Thyroid gland (tissue), 4 donors: ENCODE measurements around the gene CRIP1. TPM values are rescaled to one million over a fixed set of nuclear protein-coding genes. Genes with fewer than 3 reads are reported as not detected.

Source experiments
- DNase-seq, 2 donors: peaks; one replicate each; pipeline ENCODE4 v3.0.0-alpha.2; 2019
- H3K27ac ChIP-seq, 3 donors: fragments of 200-600 bp; sonication (generic); 1 replicate in 2 of 3; 2 replicates in 1 of 3; pipeline ENCODE4 v1.5.1; 2016 to 2019; ENCODE audit warnings: mild to moderate bottlenecking in 1 of 3, moderate library complexity in 1 of 3
- H3K27me3 ChIP-seq: fragments of 200-600 bp; sonication (generic); one replicate; pipeline ENCODE4 v1.5.1; 2019
- H3K36me3 ChIP-seq, 2 donors: fragments of 200-600 bp; sonication (generic); one replicate each; pipeline ENCODE4 v1.5.1; 2016 to 2019
- H3K4me1 ChIP-seq, 2 donors: fragments of 200-600 bp; sonication (generic); one replicate each; pipeline ENCODE4 v1.5.1; 2017 to 2019
- H3K4me3 ChIP-seq, 3 donors: fragments of 200-600 bp; sonication (generic); replicated peaks in 1 of 3; 1 replicate in 2 of 3; 2 replicates in 1 of 3; pipeline ENCODE4 v1.5.1; 2016; ENCODE audit warnings: mild to moderate bottlenecking in 1 of 3
- H3K9me3 ChIP-seq: fragments of 200-600 bp; sonication (generic); one replicate; pipeline ENCODE4 v1.5.1; 2017
- CTCF ChIP-seq, 6 experiments: fragments of 200-600 bp in 3 of 6; fragments of 450-650 bp in 3 of 6; sonication (generic) in 3 of 6; IDR thresholded peaks; one replicate each; pipeline ENCODE4 v1.5.1; 2016 to 2019; ENCODE audit warnings: antibody characterized with exemption in 6 of 6, mild to moderate bottlenecking in 2 of 6, inconsistent platforms in 1 of 6, moderate library complexity in 1 of 6
- POLR2A ChIP-seq, 2 donors: fragments of 450-650 bp; IDR thresholded peaks; one replicate each; pipeline ENCODE4 v1.6.1; 2017; ENCODE audit warnings: antibody characterized with exemption in 2 of 2, mild to moderate bottlenecking in 2 of 2, moderate library complexity in 1 of 2
- WGBS, 2 donors: methylation state at CpG; one replicate each; pipeline ENCODE4 v1.1.5; 2017; 5-methylcytosine and 5-hydroxymethylcytosine counted together
- intact Hi-C: fragments of 100-400 bp; cut with DNase I; formaldehyde crosslinking; loops from one replicate; pipeline ENCODE4 v1.15.1; 2023
- total RNA-seq, 4 donors: library from RNA; depleted of rRNA; stranded (reverse); fragments of >200 nt; gene quantifications; one replicate each; pipeline ENCODE4 v1.2.3, GENCODE V29; 2016

The CRIP1 gene
- total RNA-seq, 4 donors from 2014 or later, result 6.0 to 30.8 (median 18.5) TPM

- intact Hi-C loops, result no loop called here
- DNase-seq, result no peak
- TF ChIP-seq POLR2A (IDR thresholded peaks at IDR 0.05), result no peak
- TF ChIP-seq CTCF (IDR thresholded peaks at IDR 0.05), result no peak
- peaks cover 0 to 3% of the 10 kb centered on the region in 2 donors for H3K36me3 ChIP-seq
- peaks cover 0 to 5% of the 10 kb centered on the region in 2 donors for H3K4me1 ChIP-seq
- no peak overlapping the region for H3K4me3 ChIP-seq
- no peaks in the 10 kb centered on the region for H3K27me3 ChIP-seq
- H3K9me3 ChIP-seq, result no peaks in the 10 kb centered on the region
- WGBS, 2 donors, result 87 to 99% methylated on average over 5 to 18 of the region's 33 CpGs
- no peak overlapping the region for H3K27ac ChIP-seq
These were observed 46.8 kb upstream of the CRIP1 start for GRCh38 chr14:105439710-105440553.

GRCh38 chr14:105440554-105440900 lies 46.2 kb upstream of the CRIP1 start:
- peaks cover 0 to 3% of the 10 kb centered on the region in 2 donors for H3K36me3 ChIP-seq
- 96% methylated on average over 7 of the region's 15 CpGs; no CpG with 5 or more reads in 1 of the 2 donors for WGBS, 2 donors
- intact Hi-C loops, result no loop called here
- H3K9me3 ChIP-seq, result no peaks in the 10 kb centered on the region
- DNase-seq, result no peak
- no peaks in the 10 kb centered on the region for H3K27me3 ChIP-seq
- H3K27ac ChIP-seq, result no peak overlapping the region
- peaks cover 0 to 5% of the 10 kb centered on the region in 2 donors for H3K4me1 ChIP-seq
- TF ChIP-seq CTCF (IDR thresholded peaks at IDR 0.05), result no peak
- H3K4me3 ChIP-seq, result no peak overlapping the region

- Histone ChIP-seq H3K36me3 (peaks cover 0 to 3% of the 10 kb centered on the region in 2 donors), H3K27me3 (no peaks in the 10 kb centered on the region), H3K27ac (no peak overlapping the region), H3K4me1 (peaks cover 0 to 5% of the 10 kb centered on the region in 2 donors), H3K4me3 (no peak overlapping the region), H3K9me3 (no peaks in the 10 kb centered on the region)
- DNase-seq, result no peak
- no peak for TF ChIP-seq POLR2A (IDR thresholded peaks at IDR 0.05)
- TF ChIP-seq CTCF (IDR thresholded peaks at IDR 0.05), result no peak
- intact Hi-C loops, result no loop called here
- 83% methylated on average over 2 of the region's 9 CpGs; no CpG with 5 or more reads in 1 of the 2 donors for WGBS, 2 donors
These were observed 45.7 kb upstream of the CRIP1 start for GRCh38 chr14:105440992-105441391.

- DNase-seq, result no peak
- 80% methylated on average over 17 of the region's 17 CpGs for WGBS, 2 donors
- Histone ChIP-seq H3K27ac (no peak overlapping the region), H3K4me3 (no peak overlapping the region), H3K4me1 (no peaks in the 10 kb centered on the region), H3K9me3 (no peaks in the 10 kb centered on the region), H3K27me3 (no peaks in the 10 kb centered on the region), H3K36me3 (peaks cover 0 to 3% of the 10 kb centered on the region in 2 donors)
- no peak for TF ChIP-seq CTCF (IDR thresholded peaks at IDR 0.05)
- no peak for TF ChIP-seq POLR2A (IDR thresholded peaks at IDR 0.05)
- intact Hi-C loops, result no loop called here
These were observed 44.6 kb upstream of the CRIP1 start for GRCh38 chr14:105442125-105442524.

- no peaks in the 10 kb centered on the region for H3K4me1 ChIP-seq
- intact Hi-C loops, result no loop called here
- TF ChIP-seq POLR2A (IDR thresholded peaks at IDR 0.05), result no peak
- TF ChIP-seq CTCF (IDR thresholded peaks at IDR 0.05), result no peak
- no peaks in the 10 kb centered on the region for H3K27me3 ChIP-seq
- DNase-seq, result no peak
- no peak overlapping the region for H3K4me3 ChIP-seq
- no peak overlapping the region for H3K27ac ChIP-seq
- H3K36me3 ChIP-seq, result peaks cover 0 to 3% of the 10 kb centered on the region in 2 donors
- H3K9me3 ChIP-seq, result no peaks in the 10 kb centered on the region
- WGBS, 2 donors, result 83 to 87% methylated on average over 12 of the region's 12 CpGs
These were observed 43.9 kb upstream of the CRIP1 start for GRCh38 chr14:105442834-105443233.
